Upper lobe of right lung (tissue), 1 donor: Measurements from ENCODE around the gene SLCO2B1. TPM values are rescaled to one million over a fixed set of nuclear protein-coding genes. Genes with fewer than 3 reads are reported as not detected.

Experiments used
- ATAC-seq: fragments of 200-7000 bp; cut with Tn5 transposase; one replicate; pipeline ENCODE4 v1.9.1; 2020; ENCODE audit warnings: mild to moderate bottlenecking, moderate library complexity
- DNase-seq: peaks from one replicate; pipeline ENCODE4 v3.0.0-alpha.2; 2020
- H3K27ac ChIP-seq: fragments of 200-600 bp; one replicate; pipeline ENCODE4 v1.8.0; 2022
- H3K27me3 ChIP-seq: fragments of 200-600 bp; one replicate; pipeline ENCODE4 v1.8.0; 2022; ENCODE audit warnings: mild to moderate bottlenecking
- H3K36me3 ChIP-seq: fragments of 200-600 bp; one replicate; pipeline ENCODE4 v1.8.0; 2022
- H3K4me1 ChIP-seq: fragments of 200-600 bp; one replicate; pipeline ENCODE4 v1.8.0; 2022
- H3K4me3 ChIP-seq: fragments of 200-600 bp; one replicate; pipeline ENCODE4 v1.8.0; 2022; ENCODE audit warnings: mild to moderate bottlenecking
- H3K9me3 ChIP-seq: fragments of 200-600 bp; one replicate; pipeline ENCODE4 v1.8.0; 2022
- CTCF ChIP-seq: fragments of 200-600 bp; IDR thresholded peaks from one replicate; pipeline ENCODE4 v1.8.0; 2022; ENCODE audit warnings: antibody characterized with exemption
- intact Hi-C: fragments of 100-400 bp; cut with DNase I; formaldehyde crosslinking; loops from one replicate; pipeline ENCODE4 v1.11.0; 2022
- total RNA-seq: library from RNA; stranded (reverse); fragmentation: NEBNext Ultra II Directional; extraction: Animal tissue kit (Norgen Biotek cat#: 25700); gene quantifications from one replicate; pipeline ENCODE4 v1.2.1, GENCODE V29; 2021
- donor health status: DM: no; HTN: yes; CAD: no; lungs with severe emphysema.

SLCO2B1 gene
- total RNA-seq, 1 donor from 2014 or later = 204 TPM

DNA sequence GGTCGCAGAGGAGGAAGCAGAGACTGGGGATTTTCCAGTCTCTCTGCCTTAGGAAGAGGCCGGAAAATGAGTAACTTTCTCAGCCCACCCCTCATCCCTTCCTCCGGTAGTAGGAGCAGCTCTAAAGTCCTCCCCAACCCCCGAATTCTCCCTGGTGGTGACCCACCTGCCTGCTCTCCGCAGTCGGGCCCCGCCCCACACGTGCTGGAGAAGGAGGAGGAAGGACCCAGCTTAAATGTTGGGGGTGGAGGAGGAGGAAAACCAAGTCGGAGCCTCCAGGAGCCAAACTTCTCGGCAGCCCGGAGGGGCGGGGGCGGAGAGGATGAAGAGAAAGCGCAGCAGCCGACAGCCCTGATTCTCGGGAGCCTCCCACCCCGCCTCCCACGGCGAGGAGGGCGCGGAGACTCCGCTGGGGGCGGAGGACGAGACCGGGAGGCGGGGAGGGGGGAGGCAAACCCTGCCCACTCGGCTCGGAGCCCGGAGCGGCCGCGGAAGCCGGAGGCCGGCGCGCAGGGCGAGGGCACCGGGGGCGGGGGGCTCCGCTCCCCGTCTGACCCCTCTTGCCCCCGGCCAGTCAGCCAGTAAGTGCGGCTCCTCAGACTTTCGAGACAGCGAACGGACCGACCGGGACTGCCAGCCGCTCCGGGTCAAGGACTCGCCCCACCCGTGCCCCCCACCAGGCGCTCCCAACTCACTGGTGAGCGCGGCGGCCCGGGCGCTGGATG is 89.6 kb downstream of the SLCO2B1 start, which contains the start of gene TPBGL:
Gene TPBGL (plus strand): TSS at position 464 of the 725 bp plus-strand sequence. CDS start 276 bp downstream, outside the sequence.
- Histone ChIP-seq H3K27ac (no peak within 1 kb of the TSS), H3K4me1 (peaks cover 5% of the 10 kb centered on the region), H3K36me3 (no peaks in the 10 kb centered on the region), H3K9me3 (no peaks in the 10 kb centered on the region), H3K27me3 (peaks cover 44% of the 10 kb centered on the region), H3K4me3 (peak within 1 kb of the TSS; percentile 36)
- TF ChIP-seq CTCF = no peak
- peak; percentile 66 for DNase-seq
- no peak for ATAC-seq
- intact Hi-C loops = no loop called here

- H3K27me3 ChIP-seq = peaks cover 44% of the 10 kb centered on the region
- H3K4me1 ChIP-seq = peaks cover 5% of the 10 kb centered on the region
- intact Hi-C loops = no loop called here
- no peaks in the 10 kb centered on the region for H3K9me3 ChIP-seq
- peak overlapping the region; percentile 36 for H3K4me3 ChIP-seq
- H3K36me3 ChIP-seq = no peaks in the 10 kb centered on the region
- H3K27ac ChIP-seq = no peak overlapping the region
- ATAC-seq (peak; percentile 98), DNase-seq (peak; percentile 93)
- peak; percentile 65 for TF ChIP-seq CTCF
Measured at GRCh38 chr11:75241036-75241905, 90.4 kb downstream of the SLCO2B1 start.

DNA sequence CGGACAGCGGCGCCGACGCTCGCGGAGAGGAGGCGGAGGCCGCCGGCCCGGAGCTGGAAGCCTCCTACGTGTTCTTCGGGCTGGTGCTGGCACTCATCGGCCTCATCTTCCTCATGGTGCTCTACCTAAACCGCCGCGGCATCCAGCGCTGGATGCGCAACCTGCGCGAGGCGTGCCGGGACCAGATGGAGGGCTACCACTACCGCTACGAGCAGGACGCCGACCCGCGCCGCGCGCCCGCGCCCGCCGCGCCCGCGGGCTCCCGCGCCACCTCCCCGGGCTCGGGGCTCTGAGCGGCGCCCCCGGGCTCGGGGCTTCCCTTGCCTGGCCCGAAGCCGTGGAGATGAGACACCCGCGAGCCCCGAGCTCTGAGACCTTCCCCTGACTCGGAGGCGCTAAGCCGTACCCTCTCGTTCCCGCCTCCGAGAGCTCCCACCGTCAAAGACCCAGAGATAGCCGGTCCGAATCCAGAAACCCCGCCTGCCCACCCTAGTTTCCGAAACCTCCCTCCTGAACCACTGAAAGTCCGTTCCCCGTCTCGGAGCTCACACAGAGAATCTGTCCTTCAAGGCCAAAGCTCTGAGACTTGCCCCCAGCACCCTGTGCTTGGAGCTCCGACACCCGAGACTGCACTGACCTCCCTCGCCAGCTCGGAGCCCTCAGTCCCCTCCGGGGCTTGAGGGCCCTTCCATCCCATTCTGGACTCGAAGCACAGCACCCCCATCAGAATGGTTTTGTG is 91.2 kb downstream of the SLCO2B1 start:
- no peak for TF ChIP-seq CTCF
- no peak for ATAC-seq
- intact Hi-C loops = no loop called here

DNA sequence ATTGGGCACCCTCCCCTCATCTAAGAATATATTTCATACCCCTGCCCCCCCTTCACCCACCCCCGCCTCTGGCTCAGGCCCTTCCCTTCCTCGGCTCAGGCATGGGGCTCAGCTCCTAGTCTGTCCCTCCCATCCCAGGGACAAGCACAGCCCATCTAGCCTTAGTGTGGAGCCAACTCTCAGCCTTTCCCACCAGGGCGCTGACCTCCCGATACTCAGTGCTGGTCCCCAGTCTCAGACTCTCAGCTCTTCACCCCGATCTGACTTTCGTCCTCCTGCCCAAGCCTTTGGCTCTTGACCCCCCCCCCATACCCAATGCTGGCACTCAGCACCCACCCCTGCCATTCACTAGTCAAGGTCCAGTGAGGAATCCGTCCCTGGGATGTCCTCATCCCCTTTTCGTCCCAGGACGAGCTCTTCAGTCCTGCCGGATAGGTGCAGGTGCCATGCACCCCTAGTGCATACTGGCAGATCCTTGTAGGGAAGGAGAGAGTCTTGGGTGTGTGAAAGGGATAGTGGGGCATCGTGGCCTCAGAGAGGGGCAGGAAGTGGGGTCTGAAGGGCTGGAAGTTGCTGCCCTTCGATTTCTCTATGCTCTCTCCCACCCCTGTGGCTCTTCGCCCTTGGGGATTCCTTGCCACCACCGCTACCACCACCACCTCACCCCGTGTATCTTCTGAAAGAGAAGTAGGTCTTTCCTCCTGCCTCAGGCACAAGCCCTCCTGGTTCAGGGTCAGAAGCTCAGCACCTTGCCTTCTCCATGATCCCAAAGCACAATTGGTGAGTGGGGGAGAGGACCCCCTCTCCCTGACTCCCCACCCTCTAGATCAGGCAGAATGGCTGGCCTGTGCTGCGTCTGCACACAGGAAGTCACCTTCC is 92.1 kb downstream of the SLCO2B1 start:
- DNase-seq = no peak
- Histone ChIP-seq H3K9me3 (no peaks in the 10 kb centered on the region), H3K36me3 (no peaks in the 10 kb centered on the region), H3K27me3 (peaks cover 44% of the 10 kb centered on the region), H3K27ac (no peak overlapping the region), H3K4me1 (peaks cover 5% of the 10 kb centered on the region), H3K4me3 (no peak overlapping the region)
- intact Hi-C loops = no loop called here
- no peak for TF ChIP-seq CTCF
- ATAC-seq = no peak

More for the DNA sequence above, 91.2 kb downstream of the SLCO2B1 start:
- H3K27me3 ChIP-seq = peaks cover 44% of the 10 kb centered on the region
- H3K36me3 ChIP-seq = no peaks in the 10 kb centered on the region
- no peaks in the 10 kb centered on the region for H3K9me3 ChIP-seq
- H3K4me3 ChIP-seq = peak overlapping the region; percentile 36
- H3K4me1 ChIP-seq = peaks cover 5% of the 10 kb centered on the region
- no peak overlapping the region for H3K27ac ChIP-seq
- DNase-seq = no peak
